GM12875 (cell line): Measurements from ENCODE around the gene MSH2.
"Not testable (repeated sequence)": the region's sequence is repeated elsewhere in the genome, so short reads cannot be mapped to it uniquely, and the experiment has no call there.

Experiments
- H3K4me3 ChIP-seq: one replicate; pipeline ENCODE4 v1.5.1; 2011; ENCODE audit warnings: low read depth, low read length, control low read depth
- CTCF ChIP-seq: IDR thresholded peaks from 2 replicates; pipeline ENCODE4 v1.5.1; 2011; ENCODE audit warnings: low read depth, mild to moderate bottlenecking, control low read depth, inconsistent platforms, low read length, moderate library complexity, borderline replicate concordance; ENCODE audit not compliant: insufficient read depth

Gene MSH2

DNA sequence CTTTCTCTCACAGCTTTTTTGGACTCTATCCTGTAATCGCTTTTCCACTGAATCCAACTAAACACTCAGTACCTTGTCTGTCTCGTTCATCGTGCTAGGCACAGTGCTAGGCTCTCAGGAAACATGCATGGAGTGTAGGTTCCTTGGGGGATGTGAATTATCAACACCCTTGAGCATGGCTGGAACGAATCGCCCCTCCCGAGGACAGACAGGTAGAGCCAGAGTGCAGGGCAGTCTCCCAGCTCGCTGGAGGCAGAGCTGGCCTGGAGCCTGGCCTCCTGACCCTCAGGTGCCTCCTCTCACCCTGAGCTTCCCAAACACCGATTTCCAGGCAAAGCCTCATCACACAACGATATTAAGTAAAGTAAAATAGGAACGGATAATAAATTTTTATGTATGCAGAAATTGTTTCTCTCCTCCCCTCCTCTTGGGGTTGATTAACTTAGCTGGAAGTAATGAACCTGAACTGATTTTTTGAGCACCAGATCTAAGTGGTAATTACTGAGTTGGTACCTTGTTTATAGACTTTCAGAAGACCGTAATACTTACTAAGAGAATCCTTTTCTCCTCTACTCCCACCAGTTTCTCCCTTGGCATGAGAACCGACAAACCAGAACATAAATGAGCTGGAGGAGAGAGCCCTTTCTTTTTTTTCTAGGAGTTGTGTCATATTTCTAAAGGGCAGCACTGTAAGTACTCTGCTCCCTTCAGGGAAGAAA, 90.5 kb downstream of the MSH2 start:
- H3K4me3 ChIP-seq = no peak overlapping the region
- no peak for TF ChIP-seq CTCF

DNA sequence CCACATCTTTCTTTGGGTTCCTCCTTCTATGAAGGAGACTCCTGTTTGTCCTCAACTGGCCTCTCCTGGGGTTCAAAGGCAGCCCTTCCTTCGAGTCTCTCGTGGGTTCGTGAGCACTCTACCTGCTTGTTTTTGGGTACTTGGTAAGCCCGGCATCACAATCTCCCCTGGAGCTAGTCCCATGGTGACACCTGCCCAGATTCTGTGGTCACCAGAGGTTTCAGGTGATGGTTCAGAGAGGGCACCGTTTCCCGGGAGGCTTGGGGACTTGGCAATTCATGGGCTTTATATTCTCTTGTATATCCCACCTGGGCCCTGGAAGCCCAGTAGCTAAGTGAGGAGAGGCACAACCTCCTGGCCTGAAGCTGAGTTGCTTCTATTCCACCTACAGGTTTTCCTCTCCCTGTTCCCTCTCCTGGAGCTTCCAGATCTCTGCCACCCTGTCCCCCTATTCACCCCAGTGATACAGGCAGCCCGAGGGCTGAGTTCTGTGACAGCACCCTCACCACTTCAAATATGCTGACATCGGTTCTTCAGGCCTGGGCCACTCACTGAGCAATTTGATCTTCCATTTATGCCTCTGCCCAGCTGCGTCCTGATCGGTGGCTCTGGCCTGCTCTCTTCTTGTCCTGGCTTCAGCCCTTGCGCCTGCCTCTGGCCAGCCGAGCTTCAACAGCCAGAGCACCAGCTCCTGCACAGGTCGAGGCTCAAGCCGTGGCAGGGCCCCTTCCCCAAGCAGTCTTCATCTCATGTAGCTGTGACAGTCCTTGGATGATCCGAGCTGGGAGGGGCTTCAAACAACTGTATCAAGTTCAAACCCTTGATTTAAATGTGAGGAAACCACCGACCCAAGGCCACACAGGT, 91.5 kb downstream of the MSH2 start:
- no peak overlapping the region for H3K4me3 ChIP-seq
- TF ChIP-seq CTCF = no peak

DNA sequence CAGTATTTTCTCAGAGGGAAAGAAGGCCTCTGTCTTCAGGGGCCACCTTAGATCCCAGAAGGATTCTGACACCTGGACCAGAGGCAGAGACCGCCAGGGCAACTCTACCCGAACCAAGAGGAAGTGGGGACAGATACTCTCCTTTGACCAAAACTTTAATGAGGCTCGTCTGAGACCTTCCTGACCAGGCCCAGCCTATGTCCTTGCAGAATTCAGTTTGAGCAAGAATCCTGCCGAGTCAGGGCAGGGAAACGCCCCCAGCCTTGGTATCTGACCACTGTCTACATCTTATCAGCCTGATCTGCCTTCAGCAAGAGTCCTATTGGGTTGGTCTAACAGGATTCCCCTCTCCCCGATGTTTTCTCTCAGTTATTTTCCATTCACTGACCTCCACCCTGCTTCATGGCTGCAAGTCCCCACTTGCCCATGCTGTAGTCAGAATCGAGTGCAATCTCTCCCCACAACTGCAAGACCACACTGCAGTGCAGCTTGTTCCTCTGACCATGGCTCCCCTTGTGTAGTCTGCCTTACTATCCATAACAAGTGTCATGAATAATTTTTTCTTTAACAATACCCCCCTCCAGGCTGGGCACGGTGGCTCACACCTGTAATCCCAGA, 95.0 kb downstream of the MSH2 start:
- TF ChIP-seq CTCF = no peak
- no peak overlapping the region for H3K4me3 ChIP-seq

GRCh38 chr2:47499093-47499492, 96.1 kb downstream of the MSH2 start:
- no peak overlapping the region for H3K4me3 ChIP-seq
- no peak for TF ChIP-seq CTCF

DNA sequence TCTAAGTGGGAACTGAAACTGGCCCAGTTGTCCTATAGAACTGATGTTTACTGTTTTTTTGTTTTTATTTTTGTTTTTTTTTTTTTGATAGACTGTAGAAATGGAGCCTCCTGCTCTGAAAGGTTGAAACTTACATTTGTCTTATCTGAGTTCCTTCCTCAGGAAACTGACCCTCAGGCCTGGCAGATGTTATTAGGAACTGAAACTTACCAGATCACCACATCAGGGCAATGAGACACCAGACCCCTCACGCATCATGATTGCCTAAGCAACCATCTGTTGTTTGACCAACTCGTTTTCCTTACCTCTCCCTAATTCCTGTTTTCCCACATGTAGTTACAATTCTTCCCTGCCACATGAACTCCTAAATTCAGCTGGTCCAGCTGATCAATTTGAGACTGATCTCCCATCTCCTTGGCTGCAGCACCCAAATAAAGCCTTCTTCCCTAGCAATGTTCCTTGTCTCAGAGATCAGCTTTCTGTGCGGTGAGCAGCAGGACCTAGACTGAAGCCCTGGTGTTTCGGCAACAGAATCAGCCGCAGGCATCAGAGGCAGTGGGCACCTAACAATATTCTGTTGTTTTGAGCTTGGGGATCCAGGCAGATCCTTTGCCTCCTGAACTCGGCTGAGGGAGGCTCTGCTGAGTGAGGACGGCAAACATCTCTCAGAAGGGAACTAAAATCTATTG, 96.8 kb downstream of the MSH2 start:
- TF ChIP-seq CTCF = no peak
- no peak overlapping the region for H3K4me3 ChIP-seq

- TF ChIP-seq CTCF = no peak
- no peak overlapping the region for H3K4me3 ChIP-seq
These were observed 98.6 kb downstream of the MSH2 start for GRCh38 chr2:47501374-47502200.

DNA sequence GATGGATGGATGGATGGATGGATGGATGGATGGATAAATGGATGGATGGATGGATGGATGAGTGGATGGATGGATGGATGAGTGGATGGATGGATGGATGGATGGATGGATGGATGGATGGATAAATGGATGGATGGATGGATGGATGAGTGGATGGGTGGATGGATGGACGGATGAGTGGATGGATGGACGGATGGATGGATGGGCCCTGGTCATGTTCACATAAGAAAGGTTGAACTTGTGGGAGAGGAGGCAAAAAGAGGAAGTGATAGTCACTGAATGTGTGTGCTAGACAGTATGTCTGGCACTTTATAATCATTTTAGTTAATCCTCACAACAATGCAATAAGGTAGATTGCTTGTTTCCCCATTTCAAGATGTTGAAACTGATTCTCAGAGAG, 99.5 kb downstream of the MSH2 start:
- H3K4me3 ChIP-seq = not testable (repeated sequence)
